GM19324 (cell line): ENCODE data around the gene HSPB7.
"Not testable (repeated sequence)": the region's sequence is repeated elsewhere in the genome, so short reads cannot be mapped to it uniquely, and the experiment has no call there.

Experiments used
- ATAC-seq: cut with Tn5 transposase; IDR thresholded peaks from one replicate; pipeline ENCODE4 v1.9.1; 2021; ENCODE audit warnings: mild to moderate bottlenecking, moderate library complexity; ENCODE audit not compliant: unreplicated experiment, low FRiP score

The HSPB7 gene

DNA sequence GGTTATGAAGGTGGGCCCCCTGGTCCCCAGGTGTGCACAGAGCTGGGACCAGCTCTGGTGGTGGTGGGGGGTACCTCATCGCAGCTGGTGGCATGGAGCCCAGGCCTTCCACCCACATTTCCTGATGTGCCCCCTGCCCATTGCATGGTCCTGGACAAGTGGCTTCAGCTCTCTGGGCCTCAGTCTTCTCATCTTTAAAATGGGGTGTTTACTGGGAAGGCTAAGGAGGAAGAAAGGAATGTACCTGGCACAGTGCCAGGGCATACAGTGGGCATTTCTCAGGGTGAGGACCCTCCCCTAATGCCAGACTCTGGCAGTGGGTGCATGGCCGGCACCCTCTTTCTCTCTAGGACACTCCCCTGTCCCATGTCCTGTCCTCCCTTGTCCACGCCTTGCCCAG lies 33.2 kb upstream of the HSPB7 start:
- no peak for ATAC-seq

DNA sequence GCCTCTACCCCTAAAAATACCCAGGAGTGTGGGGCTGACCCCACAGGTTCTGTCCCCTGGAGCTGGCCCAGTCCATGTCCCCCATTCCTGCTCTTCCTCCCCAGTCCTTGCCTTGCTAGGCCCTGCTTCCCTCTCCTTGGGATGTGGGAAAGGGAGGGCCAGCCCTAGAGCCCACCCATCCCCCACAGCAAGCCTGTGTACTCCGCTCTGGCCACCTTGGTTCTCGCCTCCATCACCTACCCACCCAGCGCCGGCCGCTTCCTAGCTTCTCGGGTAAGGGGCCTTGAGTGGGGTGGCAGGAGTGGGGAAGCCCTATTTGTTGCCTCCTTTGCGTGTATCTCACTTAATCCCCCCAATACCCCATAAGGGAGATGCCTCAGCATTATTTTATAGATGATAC lies 32.5 kb upstream of the HSPB7 start:
- no peak for ATAC-seq

DNA sequence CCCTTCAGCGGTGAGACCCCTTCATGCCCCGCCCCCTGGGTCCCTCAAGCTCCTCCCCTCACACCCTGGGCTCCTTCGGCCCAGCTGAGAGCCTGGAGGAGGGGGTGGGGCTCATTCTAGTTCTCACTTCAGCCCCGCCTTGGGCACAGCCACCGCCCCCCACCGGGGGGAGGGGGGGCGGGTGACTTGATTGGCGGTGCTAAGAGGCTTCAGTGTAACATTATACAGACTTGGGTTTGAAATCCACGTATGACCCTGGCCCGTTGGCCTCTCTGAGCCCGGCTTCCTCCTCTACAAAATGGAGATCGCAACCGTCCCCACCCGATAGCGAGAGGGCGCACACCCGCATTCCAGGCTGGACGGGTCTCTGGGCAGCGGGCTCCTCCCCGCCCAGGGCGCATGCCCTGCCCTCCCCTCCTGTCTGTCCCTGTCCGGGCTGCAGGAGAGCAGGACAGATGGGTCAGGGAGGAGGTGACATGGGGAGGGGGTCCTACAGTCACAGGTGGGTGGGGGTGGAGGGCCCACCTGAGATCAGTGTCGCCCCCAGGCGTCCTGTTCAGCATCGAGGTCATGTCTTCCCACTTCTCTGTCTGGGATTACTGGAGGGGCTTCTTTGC lies 30.8 kb upstream of the HSPB7 start:
- ATAC-seq, result no peak

DNA sequence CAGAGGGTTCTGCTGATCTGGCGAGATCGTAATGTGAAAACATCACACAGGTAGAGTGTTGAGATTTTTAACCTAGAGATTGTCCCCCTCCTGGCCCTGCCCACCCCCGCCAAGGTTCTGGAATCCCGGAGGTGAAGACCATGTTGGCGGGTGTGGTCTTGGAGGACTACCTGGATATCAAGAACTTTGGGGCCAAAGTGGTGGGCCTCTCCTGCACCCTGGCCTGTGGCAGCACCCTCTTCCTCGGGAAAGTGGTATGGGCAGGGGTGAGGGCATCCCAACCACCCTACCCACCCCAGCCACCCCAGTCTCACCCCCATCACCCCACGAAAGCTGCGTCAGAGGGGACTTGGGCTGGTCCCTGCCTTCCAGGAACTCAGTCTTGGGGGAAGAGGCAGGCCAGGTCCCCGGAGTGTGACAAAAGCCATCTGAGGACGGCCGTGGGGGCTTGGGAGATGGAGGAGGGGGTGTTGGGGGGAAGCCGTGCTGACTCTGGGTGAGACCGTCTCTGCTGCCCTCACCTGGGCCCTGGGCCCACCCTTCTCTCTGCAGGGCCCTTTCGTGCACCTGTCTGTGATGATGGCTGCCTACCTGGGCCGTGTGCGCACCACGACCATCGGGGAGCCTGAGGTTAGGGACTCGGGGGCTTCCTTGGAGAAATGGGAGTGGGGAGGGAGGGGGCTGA lies 30.1 kb upstream of the HSPB7 start:
- ATAC-seq, result no peak

DNA sequence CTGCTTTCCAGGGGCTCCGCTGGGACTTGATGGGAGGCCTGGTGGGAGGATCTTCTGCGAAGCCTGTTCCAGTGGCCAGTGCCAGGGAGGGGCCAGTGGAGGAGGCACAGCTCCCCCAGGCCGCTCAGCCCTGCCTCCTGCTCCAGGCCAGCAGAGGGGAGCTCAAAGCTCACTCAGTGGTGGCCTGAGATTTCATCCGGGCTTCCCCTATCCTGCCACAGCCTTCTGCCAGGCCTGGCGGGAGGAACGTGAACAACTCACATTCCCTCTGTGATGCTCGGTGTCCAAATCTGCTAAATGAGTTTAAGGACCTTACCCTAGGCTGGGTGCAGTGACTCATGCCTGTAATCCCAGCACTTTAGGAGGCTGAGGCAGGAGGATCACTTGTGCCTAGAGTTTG lies 29.0 kb upstream of the HSPB7 start:
- no peak for ATAC-seq

DNA sequence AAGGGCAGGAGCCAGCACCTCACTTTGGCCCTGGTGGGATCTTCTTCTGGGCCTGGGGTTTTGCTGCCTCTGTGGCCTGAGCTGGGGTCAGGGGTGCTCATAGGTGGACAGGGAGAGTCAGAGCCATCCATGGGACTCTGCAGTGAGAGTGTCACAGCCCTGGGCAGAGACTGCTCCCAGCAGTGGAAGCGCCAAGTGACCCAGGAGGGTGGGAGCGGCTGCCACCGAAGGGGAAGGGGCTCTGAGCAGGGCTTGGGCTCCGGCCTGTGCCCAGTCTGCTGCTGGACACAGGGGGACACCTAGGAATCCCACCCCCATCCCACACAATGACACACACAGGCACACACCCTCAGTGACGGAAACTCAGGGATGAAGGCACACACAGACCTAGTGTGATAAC lies 26.1 kb upstream of the HSPB7 start:
- ATAC-seq, result no peak

DNA sequence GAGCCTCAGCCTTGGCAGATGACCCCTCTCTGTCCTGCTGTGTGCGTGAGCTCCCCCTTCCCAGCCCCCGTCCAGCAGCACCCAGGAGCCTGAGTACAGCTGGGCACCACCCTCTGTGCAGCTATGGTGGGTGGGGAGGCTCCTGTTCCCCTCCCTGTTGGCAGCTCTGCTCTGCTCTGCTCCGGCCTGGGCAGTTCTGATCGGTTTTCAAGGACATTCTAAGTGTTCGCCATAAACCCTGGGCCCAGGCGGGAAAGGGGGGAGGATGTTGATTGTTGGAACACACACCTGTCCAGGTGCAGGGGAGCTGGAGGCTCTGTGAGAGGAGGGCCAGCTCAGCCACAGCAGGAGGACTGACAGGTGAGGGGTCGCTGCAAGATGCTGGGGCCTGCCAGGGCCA lies 25.7 kb upstream of the HSPB7 start, which contains the start of gene CLCNKB:
TSS of gene CLCNKB (plus strand) at position 262 of the 400 bp plus-strand sequence. CDS start 711 bp downstream, outside the sequence.
- no peak for ATAC-seq

DNA sequence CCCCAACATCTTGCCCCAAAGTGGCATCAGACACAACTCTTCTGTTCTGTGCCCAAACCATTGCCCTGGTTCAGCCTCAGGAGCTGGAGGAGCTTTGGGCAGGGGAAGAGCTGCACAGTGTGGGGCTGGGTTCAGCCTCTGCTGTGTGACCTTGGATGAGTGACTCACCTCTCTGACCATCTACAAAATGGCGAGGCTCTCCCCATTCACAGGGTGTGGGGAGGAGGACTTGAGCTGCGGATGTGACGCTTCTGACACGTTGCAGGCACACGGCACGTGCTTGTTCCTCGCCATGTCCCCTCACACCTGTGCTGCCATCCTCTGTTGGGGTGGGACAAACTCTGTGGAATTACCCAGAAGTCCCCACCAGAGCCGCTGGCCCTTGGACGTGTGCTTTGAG lies 24.8 kb upstream of the HSPB7 start:
- ATAC-seq, result not testable (repeated sequence)

DNA sequence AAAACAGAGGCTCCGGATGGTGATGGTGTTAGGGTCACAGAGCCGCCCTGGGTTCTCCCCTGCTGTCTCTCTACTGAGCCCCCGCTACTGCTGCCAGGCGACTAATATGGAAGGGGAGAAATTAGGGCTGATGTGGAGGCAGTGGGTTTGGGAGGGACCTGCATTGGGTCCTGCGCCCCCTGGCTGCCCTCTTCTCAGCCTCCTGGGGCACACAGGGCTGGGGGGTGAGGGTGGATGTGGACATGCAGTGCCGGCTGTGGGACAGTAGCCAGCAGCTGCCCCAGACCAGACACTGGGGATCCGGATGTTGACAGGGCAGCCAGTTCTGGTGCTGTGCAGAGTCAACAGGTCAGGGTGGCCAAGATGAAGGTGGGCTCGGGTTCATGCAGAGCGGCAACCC lies 24.3 kb upstream of the HSPB7 start:
- no peak for ATAC-seq

DNA sequence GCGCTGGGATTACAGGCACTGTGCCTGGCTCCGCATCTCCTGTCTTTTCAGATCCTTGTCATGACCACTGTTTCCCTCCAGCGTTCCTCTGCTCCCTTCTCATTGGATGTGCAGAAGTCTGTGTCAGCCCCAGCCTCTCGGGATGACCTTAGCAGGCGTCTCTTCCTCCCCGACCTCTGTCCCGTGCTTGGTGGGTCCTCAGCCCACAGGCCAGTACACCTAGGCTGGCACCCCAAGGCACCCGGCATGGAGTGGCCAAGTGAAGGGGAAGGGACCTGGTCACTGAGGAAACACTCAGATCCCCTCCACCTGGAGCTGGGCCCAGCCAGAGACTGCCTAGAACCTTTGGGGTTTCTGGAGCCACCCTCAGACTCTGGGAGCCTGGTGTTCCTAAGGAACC lies 23.4 kb upstream of the HSPB7 start:
- no peak for ATAC-seq

DNA sequence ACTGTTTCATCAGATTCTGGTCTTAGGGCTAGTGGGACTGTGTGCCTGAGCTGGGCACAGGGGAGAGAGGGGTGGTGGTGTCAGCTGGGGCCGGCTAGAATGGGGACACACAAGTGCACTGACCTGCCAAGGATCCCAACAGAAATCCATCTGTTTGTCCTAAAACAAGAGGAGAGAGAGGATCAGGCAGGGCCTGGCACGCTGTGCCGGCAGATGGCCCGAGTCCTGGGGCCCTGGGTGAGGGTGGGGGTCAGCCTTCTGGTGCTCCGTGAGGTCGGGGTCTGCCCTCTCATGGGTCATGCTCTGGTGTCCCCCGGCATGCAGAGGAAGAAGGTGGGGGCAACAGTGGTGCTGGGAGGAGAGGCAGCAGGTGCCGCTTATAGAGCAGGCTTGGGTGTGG lies 22.0 kb upstream of the HSPB7 start:
- ATAC-seq, result not testable (repeated sequence)

DNA sequence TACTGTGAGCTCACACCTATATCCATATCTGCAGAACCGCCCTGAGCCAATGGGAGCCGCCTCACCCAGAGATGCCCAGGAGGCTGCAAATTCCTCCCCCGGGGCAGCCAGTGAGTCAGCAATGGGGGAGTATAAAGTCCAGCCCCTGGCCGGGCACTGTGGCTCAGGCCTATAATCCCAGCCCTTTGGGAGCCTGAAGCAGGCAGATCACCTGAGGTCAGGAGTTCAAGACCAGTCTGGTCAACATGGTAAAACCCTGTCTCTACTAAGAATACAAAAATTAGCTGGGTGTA lies 20.7 kb upstream of the HSPB7 start:
- no peak for ATAC-seq

DNA sequence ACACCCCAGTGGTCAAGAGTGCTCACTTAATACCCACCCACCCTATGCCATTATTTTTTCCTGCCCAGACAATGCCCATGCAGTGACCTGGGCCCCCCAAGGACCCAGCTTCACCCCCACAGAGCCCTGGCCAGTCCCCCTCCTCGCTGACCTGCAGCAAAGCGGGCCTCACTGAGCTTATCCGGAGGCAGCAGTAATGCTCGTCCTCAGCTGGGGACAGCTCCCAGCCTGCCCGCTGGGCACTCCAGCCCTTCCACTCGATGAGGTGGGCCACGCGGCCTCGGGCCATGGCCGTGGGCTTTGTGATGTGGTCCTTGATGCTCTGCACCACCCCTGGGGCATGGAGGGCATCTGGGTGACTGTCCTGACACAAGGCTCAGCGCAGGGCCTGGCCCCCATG lies 18.6 kb upstream of the HSPB7 start:
- not testable (repeated sequence) for ATAC-seq

DNA sequence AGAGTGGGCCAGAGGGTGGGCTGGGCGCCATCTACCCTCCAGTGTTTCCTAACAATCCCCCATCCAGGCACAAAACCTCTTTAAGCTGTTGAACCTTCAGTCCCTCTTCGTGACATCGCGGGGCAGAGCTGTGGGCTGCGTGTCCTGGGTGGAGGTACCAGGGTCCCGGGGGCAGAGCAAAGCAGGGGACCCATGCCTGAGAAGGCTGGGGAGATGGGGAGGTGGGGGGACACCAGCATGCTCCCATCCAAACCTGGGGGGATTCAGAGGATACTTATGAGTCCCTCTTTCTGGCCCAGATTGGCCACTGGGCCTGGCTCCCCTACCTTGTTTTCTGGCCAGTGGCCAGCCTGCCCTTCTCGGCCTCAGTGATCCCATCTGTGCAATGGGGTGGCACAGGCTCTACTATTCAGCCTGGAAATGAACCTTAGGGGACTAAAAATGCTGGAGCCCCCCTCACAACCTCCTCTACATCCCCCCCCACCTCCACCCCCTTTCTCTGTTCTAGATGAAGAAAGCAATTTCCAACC lies 15.3 kb upstream of the HSPB7 start:
- not testable (repeated sequence) for ATAC-seq

DNA sequence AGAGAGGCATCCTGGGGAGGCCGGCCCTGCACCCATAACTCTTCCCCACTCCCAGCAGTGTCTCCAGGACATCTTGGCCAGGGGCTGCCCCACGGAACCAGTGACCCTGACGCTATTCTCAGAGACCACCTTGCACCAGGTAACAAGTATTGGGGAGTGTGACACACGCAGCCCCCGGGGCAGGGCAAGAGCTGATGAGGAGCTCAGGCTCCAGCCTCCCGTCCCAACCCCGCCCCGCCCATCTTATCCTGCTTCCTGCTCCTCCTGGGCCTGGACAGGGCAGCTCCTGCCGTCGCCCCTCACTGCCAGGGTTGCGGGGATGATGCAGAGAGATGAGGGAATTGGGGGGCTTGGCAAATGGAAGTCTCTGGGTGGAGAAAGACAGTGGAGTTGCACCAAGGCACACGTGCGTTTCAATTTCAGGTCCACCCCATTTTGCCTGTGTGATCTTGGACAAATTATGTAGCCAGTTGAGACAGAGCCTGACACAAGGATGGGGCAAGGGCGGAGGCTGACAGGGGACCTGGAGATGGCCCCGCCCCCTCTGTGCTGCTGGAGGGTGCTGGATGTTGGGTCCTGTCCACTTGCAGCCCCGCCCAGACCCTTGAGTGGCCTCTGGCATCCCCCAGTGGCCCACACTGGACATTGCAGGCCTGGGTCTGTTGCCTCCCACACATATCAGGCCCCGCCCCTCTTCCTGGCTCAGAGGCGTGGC lies 14.7 kb upstream of the HSPB7 start:
- ATAC-seq, result no peak

DNA sequence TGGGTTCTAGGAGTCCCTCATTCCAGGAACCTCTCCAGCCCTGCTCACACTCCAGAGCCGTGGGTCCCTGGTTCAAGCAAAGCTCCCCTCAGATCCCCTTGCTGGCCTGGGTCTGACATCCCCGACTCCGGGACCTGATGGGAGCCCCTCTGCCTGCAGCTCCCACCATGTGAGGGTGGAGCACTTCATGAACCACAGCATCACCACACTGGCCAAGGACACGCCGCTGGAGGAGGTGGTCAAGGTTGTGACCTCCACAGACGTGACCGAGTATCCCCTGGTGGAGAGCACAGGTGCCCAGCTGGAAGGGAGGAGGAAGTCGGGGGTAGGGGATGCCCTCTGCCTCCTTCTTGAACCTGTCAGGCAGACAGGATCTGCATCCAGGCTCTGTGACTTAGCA lies 13.7 kb upstream of the HSPB7 start:
- no peak for ATAC-seq

DNA sequence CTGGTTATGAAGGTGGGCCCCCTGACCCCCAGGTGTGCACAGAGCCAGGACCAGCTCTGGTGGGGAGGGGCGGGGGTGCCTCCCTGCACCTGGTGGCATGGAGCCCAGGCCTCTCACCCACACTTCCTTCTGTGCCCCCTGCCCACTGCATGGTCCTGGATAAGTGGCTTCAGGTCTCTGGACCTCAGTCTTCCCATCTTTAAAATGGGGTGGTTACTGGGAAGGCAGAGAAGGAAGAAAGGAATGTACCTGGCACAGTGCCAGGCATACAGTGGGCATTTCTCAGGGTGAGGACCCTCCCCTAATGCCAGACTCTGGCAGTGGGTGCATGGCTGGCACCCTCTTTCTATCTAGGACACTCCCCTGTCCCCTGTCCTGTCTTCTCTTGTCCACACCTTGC lies 11.4 kb upstream of the HSPB7 start:
- ATAC-seq, result no peak

DNA sequence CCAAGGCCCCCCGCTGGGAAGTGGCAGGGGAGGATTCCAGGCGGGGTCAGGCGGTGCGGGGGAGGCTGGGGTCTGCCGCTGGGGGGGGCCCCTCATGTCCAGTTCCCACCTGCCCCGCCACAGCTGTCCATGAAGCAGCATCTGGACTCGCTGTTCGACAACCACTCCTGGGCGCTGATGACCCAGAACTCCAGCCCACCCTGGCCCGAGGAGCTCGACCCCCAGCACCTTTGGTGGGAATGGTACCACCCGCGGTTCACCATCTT lies 11.1 kb upstream of the HSPB7 start:
- not testable (repeated sequence) for ATAC-seq

DNA sequence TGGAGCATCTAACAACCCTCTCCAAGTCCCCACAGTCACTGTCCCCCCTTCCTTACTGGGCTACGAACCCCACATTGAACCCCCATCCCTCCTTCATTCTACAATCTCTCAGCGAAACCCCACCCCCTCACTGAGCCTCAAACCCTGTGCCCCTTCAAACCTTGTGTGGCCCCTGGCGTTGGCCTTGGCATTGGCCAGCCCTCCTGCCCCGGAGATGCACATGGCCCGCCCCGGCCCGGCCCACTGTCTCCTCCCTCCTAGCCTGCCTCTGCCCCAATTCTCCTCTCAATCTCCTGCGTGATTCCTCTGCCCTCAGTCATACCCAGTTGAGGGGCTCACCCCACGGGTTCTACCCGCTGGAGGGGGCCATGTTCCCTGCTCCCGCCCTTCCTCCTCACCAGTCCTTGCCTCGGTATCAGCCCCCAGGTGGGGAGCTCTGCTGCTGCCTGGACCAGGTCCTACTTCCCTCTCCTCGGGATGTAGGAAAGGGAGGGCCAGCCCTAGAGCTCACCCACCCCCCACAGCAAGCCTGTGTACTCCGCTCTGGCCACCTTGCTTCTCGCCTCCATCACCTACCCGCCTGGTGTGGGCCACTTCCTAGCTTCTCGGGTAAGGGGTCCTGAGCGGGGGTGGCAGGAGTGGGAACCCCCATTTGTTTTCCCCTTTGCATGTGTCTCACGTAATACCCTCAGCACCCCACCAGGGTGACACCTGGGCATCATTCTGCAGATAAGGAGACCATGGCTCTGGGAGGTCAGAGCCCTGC lies 10.6 kb upstream of the HSPB7 start:
- no peak for ATAC-seq

DNA sequence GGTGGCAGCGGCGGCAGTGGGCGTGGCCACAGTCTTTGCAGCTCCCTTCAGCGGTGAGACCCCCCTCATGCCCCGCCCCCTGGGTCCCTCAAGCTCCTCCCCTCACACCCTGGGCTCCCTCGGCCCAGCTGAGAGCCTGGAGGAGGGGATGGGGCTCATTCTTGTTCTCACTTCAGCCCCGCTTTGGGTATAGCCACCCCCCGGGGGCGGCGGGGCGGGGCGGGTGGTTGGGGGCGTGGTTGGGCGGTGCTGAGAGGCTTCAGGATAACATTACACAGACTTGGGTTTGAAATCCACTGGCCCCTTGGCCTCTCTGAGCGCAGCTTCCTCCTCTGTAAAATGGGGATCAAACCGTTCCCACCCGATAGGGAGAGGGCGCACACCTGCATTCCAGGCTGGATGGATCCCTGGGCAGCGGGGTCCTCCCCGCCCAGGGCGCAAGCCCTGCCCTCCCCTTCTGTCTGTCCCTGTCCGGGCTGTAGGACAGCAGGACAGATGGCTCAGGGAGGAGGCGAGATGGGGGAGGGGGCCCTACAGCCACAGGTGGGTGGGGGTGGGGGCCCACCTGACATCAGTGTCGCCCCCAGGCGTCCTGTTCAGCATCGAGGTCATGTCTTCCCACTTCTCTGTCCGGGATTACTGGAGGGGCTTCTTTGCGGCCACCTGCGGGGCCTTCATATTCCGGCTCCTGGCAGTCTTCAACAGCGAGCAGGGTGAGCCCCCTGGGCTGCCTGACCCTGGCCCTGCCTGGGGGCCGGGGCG lies 9.1 kb upstream of the HSPB7 start:
- no peak for ATAC-seq

DNA sequence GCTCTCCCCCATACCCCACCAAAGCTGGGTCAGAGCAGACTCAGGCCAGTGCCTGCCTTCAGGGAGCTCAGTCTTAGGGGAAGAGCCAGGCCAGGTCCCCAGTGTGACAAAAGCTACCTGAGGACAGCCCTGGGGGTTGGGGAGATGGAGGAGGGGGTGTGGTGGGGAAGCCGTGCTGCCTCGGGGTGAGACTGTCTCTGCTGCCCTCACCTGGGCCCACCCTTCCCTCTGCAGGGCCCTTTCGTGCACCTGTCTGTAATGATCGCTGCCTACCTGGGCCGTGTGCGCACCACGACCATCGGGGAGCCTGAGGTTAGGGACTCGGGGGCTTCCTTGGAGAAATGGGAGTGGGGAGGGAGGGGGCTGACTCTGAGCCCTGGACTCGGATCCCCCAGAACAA lies 8.5 kb upstream of the HSPB7 start:
- not testable (repeated sequence) for ATAC-seq
